ENCODE results near the gene ANKRD26.

The ANKRD26 gene

GRCh38 chr10:27022048-27022447 is 78.2 kb downstream of the ANKRD26 start:
- no peak for DNase-seq
- intact Hi-C loops (cut with DNase I), result no loop called here

GRCh38 chr10:27020243-27020642 is 80.1 kb downstream of the ANKRD26 start:
- intact Hi-C loops (cut with DNase I), result no loop called here
- no peak for DNase-seq

- intact Hi-C loops (cut with DNase I), result no loop called here
- DNase-seq, result no peak
Measured at GRCh38 chr10:27019827-27020226, 80.5 kb downstream of the ANKRD26 start.

- intact Hi-C loops (cut with DNase I), result no loop called here
Measured at GRCh38 chr10:26997610-26998009, 102.7 kb downstream of the ANKRD26 start.

GRCh38 chr10:26994743-26995142 is 105.6 kb downstream of the ANKRD26 start:
- DNase-seq, result no peak
- intact Hi-C loops (cut with DNase I), result no loop called here

More at GRCh38 chr10:26997610-26998009, 102.7 kb downstream of the ANKRD26 start:
- no peak for DNase-seq

GRCh38 chr10:26987851-26988250 is 112.4 kb downstream of the ANKRD26 start:
- intact Hi-C loops (cut with DNase I), result no loop called here
- DNase-seq, result no peak

- no peak for DNase-seq
- intact Hi-C loops (cut with DNase I), result no loop called here
Measured at GRCh38 chr10:26983156-26983555, 117.1 kb downstream of the ANKRD26 start.

- DNase-seq, result no peak
- intact Hi-C loops (cut with DNase I), result no loop called here
Measured at GRCh38 chr10:26982058-26982457, 118.2 kb downstream of the ANKRD26 start.

- intact Hi-C loops (cut with DNase I), result no loop called here
Measured at GRCh38 chr10:26981232-26981824, 119.0 kb downstream of the ANKRD26 start.

GRCh38 chr10:26978519-26978918 is 121.8 kb downstream of the ANKRD26 start:
- intact Hi-C loops (cut with DNase I), result no loop called here
- no peak for DNase-seq

More at GRCh38 chr10:26981232-26981824, 119.0 kb downstream of the ANKRD26 start:
- no peak for DNase-seq

GRCh38 chr10:26977635-26978034 is 122.7 kb downstream of the ANKRD26 start:
- intact Hi-C loops (cut with DNase I), result no loop called here
- DNase-seq, result no peak

- DNase-seq, result no peak
- intact Hi-C loops (cut with DNase I), result no loop called here
Measured at GRCh38 chr10:26970667-26971066, 129.6 kb downstream of the ANKRD26 start.

- intact Hi-C loops (cut with DNase I), result no loop called here
- no peak for DNase-seq
Measured at GRCh38 chr10:26969145-26969926, 131.0 kb downstream of the ANKRD26 start.

- no peak for DNase-seq
- intact Hi-C loops (cut with DNase I), result no loop called here
Measured at GRCh38 chr10:26962835-26963234, 137.5 kb downstream of the ANKRD26 start.

GRCh38 chr10:26960308-26960707 is 140.0 kb downstream of the ANKRD26 start:
- no peak for DNase-seq
- intact Hi-C loops (cut with DNase I), result no loop called here

- intact Hi-C loops (cut with DNase I), result no loop called here
- DNase-seq, result no peak
Measured at GRCh38 chr10:26959841-26960240, 140.5 kb downstream of the ANKRD26 start.

Measured in posterior cingulate gyrus (tissue), 11 donors.